Amniotic epithelial cell (primary cell): ENCODE results near the gene NCAPG2.
"Not testable (repeated sequence)": the region's sequence is repeated elsewhere in the genome, so short reads cannot be mapped to it uniquely, and the experiment has no call there.

Experiments
- DNase-seq: peaks from one replicate; pipeline ENCODE4 v3.0.0-alpha.2; 2010; ENCODE audit warnings: low read depth

NCAPG2 gene

DNA sequence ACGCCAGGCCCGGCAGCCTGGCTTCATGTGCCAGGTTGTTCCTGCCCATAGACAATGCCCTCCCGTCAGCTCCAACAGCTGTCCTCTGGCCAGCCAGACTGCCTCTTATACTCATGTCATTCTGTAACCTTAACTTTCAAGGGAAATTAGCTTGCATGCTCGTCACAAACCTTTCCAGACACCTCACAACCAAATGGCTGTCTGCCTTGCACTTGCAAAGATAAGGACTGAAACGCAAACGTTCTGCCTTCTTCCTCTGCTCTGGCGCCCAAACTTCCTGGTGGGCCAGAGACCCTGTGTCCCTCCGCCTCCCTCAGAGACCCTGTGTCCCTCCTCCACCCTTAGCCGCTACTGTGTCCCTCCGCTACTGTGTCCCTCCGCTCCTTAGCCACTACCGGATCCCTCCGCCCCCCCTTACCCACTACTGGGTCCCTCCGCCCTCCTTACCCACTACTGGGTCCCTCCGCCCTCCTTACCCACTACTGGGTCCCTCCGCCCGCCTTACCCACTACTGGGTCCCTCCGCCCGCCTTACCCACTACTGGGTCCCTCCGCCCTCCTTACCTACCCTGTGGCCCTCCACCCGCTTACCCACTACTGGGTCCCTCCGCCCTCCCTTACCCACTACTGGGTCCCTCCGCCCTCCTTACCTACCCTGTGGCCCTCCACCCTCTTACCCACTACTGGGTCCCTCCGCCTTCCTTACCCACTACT, 37.5 kb downstream of the NCAPG2 start:
- DNase-seq: not testable (repeated sequence)

DNA sequence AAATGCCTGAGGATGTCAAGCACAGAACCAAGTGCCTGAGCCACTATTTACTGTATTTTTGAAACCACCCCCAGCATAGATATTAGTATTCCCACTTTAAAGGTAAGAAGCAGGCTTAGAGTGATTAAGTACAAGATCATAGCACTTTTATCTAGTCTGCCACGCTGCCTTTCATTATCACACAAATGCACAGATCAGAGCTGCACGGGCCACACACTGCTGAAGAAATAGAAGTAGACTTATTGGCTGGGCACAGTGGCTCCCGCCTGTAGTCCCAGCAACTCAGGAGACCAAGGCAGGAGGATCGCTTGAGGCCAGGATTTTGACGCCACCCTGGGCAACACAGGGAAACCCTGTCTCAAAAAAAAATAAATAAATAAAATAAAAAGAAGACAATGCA, 38.2 kb downstream of the NCAPG2 start:
- no peak for DNase-seq

DNA sequence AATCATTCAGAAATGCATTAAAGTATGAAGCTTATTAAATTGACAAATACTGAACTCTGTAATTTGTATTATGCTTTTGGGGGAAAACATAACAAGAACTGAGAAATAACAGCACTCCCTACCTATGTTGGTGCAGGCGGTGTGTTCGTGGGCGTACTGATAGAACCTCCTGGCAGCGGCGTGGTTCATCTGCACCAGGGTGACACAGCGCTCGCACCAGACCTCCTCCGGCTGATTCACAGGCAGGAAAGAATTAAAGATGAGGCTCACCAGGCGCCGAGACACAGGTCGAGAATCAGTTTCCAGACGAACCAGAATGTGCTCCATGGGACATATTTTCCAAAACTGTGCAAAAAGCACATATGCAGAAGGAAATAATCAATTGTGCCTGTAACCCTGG, 40.2 kb downstream of the NCAPG2 start:
- no peak for DNase-seq

DNA sequence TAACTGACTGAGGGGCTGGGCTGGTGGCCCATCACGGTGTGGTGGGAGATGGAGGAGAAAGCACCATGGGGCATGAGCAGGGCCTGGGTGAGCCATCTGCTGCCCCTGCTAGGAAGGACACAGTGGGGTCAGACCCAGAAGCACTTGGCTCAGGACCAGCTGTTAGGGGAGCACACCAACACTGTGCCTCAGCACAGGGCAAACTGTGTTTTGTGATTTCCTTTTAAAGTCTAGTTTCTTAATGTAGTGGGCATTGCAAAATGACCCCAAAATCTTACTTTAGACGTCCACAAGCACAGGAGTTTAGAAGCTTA, 41.2 kb downstream of the NCAPG2 start:
- DNase-seq: no peak

DNA sequence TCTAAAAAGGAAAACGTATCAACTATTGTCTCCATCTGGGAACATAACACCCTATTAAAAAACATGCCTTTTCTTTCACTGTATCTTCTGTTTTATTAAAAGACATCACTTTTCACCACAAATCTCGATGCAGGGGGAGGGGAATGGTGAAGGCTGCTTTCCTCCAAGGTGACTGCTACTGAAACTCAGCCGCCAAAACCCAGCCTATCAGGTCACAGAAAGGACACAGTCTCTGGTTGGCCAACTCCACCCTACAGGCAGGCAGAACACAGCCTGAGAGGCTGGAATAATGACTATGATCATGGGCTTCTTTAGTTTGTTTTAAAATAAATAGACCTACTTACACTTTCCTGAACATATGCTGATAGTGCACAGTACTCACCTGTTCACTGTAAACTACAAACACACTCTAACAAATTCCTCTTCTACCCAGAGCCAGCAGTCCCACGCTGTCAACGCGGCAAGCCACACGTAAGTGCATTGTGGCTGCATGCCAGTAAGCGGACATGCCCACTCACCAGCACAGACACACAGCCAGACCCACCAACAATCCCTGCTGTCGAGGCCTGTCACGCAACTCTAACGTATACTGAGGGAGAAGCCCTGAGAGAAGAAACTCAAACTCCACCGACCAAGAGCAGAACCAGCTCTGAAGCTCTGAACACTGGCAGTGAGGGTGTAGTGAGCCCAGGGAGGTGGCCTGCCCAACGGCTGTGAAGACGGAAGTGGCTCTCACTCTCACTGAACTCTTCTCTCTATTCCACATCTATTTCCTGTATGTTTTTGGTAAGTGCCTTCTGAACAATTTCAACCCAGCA, 41.8 kb downstream of the NCAPG2 start:
- no peak for DNase-seq

DNA sequence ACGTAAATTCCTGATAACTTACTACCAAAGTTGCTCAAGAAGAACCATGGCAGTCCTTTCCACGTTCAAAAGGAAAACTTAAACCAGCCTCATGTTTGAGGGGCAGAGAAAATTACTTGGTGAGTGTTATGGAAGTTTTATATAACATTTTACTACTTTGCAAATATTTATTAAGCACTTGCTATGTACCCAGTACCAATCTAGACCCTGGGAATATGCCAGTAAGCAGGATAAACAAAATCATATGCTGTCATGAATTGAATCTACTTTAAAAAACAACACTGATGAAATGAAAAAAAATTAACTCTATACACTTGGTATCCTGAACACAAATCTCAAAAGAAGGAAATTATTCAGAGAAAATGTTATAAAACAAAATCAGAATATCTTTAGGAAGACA, 46.1 kb downstream of the NCAPG2 start:
- no peak for DNase-seq

DNA sequence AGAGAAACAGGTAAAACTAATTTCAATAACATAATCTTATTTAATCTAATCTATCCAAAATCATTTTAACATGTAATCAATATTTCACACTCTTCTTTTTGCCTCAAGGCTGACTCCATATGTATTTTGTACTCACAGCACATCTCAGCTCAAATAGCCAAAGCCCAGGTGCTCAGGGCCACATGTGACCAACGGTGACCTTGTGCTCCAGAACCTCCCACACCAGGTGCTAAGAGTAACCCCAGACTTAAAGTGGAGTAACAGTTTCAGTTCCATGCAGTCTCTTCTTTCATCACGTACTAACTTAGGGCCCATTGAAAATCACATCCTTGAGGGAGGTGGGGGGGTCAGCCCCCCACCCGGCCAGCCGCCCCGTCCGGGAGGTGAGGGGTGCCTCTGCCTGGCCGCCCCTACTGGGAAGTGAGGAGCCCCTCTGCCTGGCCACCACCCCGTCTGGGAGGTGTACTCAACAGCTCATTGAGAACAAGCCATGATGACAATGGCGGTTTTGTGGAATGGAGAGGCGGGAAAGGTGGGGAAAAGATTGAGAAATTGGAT, 47.3 kb downstream of the NCAPG2 start:
- no peak for DNase-seq

DNA sequence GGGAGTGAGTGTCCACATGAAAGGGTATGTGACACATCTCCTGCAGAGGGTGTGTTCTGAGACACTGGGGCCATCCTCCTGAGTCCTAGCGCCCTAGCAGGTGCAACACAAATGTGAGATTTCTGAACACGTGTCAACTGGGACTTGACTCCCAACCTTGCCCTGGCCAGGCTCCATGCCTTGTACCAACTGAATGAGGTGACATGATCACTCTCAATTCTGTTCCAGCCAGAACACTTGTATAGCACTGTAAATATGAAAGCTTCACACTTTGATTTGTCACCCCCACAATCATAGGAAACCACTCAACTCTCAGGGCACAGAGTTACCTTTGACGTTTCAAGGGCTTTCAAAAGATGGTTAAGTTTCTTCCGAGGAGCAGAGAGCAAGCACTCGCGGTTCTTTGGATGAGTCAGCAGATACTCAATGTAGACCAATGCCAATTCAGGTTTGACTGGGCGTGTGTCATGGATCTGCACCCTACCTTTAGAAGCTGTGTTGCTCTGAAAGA, 48.6 kb downstream of the NCAPG2 start:
- DNase-seq: no peak

DNA sequence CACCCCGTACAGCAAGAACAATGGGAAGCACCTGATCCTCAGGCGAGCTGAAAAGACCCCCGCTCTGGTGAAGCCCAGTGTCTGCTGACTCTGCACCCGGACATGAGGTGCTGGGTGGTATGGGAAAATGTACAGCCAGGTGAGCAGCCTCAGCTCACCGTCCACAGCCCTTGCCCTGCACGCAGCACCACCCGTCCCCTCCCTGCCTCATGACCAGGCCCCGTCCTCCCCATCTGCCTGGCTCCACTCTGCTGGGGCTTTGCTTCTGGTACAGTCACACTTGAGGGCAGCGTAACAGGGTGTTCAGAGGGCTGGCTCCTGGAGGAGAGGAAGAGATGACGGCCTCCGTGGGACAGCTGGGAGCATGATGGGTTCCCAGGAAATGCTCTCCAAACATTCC, 49.1 kb downstream of the NCAPG2 start:
- no peak for DNase-seq

DNA sequence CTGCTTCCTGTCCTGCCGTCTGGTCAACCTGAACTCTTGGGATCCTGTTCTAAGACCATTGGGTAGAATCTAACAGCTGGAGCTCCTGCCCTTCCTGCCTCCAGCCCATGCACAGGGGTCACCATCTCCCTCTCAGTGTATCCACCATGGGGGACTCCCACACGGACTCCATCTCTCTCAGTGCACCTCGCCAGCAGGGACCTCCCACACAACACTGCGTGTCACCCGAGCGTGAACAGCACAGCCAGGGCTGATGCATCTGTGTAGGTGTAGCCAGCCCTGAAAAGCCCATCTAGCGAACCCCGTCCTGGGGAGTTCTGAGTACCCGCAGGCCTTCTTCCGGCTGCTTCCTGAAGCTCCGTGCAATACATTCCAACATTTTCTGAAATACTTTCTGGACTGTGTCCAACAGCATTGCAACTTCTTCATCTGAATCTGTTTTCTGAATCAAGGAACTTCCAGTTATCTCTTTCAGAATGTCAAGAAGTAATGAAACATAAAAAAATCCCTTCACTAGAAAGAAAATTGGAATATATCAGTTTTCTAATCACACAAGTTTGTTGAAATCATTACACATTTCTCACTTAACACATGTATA, 52.5 kb downstream of the NCAPG2 start:
- DNase-seq: peak; percentile 88

DNA sequence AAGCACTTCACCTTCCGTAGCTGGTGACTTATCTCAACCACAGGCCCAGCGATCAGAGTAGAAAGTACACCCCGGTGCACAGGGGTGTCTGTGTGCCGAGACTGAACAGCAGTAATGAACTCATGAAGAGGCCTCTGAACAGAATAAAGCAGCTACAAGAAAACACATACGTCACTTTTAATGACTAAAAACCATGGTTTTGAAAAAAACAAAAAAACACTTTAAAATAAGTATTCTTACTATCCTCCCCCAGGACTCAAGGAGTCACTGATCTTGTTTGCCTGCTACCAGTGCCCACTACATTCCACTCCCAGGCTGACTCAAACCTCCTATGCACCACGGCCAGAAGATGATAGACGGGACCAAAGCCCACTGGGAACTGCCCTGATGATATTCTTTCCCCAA, 53.8 kb downstream of the NCAPG2 start:
- peak; percentile 97 for DNase-seq

DNA sequence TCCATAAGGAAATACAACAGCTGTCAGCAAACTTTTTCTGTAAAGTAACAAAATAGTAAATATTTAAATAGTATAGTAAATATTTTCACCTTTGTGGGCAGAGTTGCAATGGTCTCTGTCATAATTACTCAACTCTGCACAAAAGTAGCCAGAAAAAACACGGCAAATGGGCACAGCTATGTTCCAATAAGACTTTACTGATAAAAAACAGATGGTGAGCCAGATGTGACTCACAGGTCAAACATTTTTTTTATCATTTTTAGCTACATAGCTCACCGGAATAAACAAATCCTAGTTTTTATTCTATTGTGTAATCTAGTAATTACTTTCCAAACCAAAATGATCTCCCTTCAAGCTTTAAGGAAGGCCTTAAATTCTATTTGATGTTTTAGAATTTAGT, 55.3 kb downstream of the NCAPG2 start:
- DNase-seq: peak; percentile 97

DNA sequence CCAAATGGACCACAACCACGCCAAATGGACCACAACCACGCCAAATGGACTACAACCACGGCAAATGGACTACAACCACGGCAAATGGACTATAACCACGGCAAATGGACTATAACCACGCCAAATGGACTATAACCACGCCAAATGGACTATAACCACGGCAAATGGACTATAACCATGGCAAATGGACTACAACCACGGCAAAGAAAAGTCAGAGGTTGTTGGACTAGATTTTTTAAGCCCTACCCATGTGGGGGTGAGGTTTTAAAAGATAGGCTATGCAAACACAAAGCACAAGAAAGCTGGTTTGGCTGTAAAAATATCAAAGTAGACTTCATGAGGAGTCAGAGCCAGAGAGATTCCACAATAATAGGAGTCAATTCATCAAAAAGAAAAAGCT, 55.8 kb downstream of the NCAPG2 start:
- peak; percentile 58 for DNase-seq

DNA sequence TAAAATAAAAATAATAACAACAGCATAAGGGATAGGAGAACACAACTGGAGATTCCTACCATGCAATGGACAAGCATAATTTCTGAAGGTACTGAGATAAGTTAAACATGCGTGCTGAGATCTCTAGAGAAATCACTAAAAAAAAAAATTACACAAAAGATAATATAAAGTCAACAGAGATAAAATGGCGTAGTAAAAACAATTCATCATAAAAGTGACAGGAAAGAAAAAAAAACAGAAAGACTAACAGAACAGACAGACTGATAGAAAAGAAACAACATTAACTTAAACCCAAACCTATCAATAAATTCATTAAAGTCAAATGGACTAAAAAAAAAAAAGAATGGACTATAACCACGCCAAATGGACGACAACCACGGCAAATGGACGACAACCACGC, 56.4 kb downstream of the NCAPG2 start:
- DNase-seq: peak; percentile 15

DNA sequence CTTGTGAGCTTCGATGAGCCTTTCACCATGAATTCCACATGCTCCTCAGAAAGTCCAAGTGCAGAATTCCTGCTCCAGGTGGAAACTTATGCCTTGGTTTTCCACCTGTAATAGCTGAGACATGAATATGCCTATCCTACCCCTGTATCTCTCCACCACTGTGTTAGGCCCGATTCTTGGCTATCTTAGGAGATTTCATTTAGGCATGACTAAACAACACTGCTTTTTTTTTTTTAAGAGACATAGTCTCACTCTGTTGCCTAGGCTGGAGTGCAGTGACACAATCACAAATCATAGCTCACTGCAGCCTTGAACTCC, 57.2 kb downstream of the NCAPG2 start:
- no peak for DNase-seq

DNA sequence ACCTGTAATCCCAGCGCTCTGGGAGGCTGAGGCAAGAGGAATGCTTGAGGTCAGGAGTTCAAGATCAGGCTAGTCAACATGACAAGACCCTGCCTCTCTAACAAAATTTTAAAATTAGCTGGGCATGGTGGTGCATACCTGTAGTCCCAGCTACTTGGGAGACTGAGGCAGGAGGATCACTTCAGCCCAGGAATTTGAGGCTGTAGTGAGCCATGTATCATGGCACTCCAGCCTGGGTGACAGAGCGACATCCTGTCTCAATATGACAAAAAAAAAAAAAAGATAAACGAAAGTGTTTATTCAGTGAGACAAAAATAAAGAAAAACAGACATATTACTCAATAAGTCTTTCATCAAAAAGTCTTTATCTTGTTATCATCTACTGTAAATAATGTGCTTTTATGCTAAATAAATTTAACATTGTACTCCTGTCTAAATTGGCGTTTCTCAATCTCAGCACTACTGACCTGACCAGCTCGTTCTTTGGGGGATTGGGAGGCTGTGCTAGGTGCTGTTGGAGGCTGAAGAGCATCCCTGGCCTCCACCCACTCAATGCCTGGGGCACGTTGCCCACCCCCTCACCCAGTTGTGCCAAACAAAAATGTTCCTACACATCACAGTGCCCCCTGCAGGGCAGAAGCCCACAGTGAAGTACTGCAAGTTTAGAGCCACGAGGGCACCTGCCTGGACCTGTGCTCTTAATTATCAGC, 57.7 kb downstream of the NCAPG2 start:
- peak; percentile 17 for DNase-seq

DNA sequence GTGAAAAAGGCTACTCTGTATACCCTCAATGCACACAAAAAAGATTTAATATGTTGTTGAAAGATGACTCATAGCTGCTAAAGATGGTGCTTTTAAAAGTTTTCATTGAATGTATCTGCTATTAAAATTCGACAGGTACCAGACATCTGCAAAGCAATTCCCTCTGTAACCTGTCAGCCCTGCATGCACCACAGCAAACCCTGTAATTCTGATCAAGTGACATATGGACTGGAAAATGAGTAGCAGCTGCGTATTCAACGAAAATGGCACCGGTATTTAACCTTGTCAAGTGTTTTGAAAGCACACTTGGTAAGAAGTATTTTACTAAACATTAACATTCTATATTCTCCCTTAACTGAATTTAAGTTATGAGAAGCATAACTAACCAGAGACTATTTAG, 58.8 kb downstream of the NCAPG2 start:
- no peak for DNase-seq

DNA sequence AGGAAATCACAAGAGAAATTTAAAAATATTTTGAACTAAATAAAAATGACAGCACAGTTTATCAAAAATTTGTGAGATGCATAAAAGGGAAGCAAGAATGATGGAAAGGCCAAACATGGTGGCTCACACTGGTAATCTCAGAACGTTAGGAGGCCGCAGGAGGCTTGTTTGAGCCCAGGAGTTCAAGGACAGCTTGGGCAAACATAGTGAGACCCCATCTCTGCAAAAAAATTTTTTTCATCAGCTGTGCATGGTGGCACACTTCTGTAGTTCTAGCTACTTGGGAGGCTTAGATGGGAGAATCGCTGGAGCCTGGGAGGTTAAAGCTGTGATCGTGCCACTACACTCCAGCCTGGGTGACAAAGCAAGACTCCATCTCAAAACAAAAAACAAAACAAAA, 62.5 kb downstream of the NCAPG2 start:
- no peak for DNase-seq

DNA sequence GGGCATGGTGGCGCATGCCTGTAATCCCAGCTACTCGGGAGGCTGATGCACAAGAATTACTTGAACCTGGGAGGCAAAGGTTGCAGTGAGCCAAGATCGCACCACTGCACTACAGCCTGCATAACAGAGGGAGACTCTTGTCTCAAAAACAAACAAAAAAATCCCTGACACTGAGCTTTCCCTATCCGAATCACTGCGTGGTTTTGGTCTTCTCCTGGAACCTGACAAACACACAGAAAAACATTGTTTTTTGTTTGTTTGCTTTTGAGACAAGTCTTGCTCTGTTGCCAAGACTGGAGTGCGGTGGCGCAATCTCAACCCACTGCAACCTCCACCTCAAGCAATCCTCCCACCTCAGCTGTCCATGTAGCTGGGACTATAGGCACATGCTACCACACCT, 66.6 kb downstream of the NCAPG2 start:
- peak; percentile 64 for DNase-seq

DNA sequence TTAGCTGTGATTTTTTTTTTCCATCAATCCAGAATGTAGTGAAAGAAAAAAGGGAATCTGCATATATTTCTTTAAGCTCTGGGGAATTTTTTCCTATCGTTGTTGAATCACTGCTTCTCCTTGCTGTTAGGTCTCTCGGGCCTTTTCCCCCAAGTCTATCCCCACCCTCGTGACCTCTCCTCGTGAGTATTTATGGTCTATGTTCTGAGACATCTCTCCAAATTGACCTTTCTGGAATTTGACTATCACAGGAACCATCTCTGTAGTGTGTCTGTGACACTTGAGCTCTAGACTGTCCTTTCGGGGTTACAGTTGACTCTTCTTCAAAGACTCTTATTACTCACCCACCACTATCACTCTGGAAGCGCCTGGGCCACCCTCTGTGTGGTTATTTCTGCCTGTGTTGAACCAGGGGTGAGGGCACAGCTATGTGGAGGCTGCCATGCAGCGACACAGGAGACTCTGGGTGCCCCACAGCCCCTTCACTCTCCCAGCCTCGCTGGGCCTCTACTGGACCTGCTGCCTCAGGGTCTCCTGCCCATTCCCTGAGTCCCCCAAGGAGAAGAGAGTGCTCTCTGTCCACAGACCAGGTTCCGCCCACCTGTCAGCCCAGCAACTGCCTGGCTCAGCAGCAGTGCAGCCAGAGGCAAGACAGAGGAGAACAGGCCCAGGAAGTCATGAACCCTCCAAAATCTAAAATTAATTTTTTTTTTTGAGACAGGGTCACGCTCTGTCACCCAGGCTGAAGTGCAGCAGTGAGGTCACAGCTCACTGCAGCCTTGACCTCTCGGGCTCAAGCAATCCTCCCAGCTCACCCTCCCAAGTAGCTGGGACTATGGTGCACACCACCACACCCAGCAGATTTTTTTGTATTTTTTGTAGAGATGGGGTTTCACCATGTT, 71.3 kb downstream of the NCAPG2 start:
- DNase-seq: no peak

DNA sequence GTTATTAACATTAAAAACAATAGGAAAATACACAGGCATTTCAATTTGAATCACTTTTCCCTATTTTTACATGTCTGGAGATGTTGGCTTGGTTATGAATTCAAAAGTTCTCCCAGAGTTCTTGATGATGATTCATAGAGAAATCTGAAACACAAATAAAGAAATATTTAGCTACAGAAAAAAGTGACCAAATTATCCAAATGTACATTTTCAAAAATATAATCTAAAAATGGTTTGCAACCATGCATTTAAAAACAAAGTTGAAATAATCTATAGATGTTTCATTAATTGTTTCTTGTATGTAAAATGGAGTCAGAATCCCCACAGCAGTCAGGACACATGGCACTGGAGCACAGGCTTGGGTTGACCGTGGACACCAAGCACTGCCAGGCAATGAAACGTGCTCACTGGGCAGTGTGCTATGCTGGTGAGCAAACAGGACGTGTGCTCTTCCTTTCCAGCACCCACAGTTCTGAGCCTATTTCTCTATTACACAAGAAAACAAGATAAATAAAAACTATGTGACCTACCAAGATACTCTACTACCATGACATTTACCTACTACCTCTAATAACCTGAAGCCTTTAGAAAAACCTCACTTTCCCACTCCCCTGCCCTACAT, 72.9 kb downstream of the NCAPG2 start:
- DNase-seq: no peak
